Left ventricle myocardium superior (tissue), 1 donor: ENCODE results near the gene SARNP. TPM values are rescaled to one million over a fixed set of nuclear protein-coding genes. Genes with fewer than 3 reads are reported as not detected.
A peak's percentile ranks its signal among the peaks of the same experiment; 100 is the strongest.
"Not testable (repeated sequence)": the region's sequence is repeated elsewhere in the genome, so short reads cannot be mapped to it uniquely, and the experiment has no call there.

ENCODE experiments used
- ATAC-seq: fragments of 200-7000 bp; cut with Tn5 transposase; one replicate; pipeline ENCODE4 v1.9.1; 2020; ENCODE audit warnings: mild to moderate bottlenecking, moderate library complexity
- DNase-seq: peaks from one replicate; pipeline ENCODE4 v3.0.0-alpha.2; 2020
- intact Hi-C: fragments of 100-400 bp; cut with micrococcal nuclease; formaldehyde crosslinking; loops from one replicate; pipeline ENCODE4 v1.11.0; 2022
- total RNA-seq: library from RNA; stranded (reverse); fragmentation: NEBNext Ultra II Directional; extraction: Animal tissue kit (Norgen Biotek cat#: 25700); gene quantifications from one replicate; pipeline ENCODE4 v1.2.1, GENCODE V29; 2021
- donor health status: DM: no; HTN: yes; CAD: no; lungs with severe emphysema.

The SARNP gene
- total RNA-seq, 1 donor from 2014 or later: 51.6 TPM

GRCh38 chr12:55814257-55814656, 3.3 kb downstream of the SARNP start:
- DNase-seq (no peak), ATAC-seq (no peak)
- intact Hi-C loops: no loop called here

- no peak for ATAC-seq
- no peak for DNase-seq
- intact Hi-C loops: no loop called here
These were observed 5.4 kb downstream of the SARNP start for GRCh38 chr12:55812088-55812487.

GRCh38 chr12:55809274-55809673, 8.2 kb downstream of the SARNP start:
- no peak for ATAC-seq
- intact Hi-C loops: no loop called here
- DNase-seq: no peak

GRCh38 chr12:55806982-55807381, 10.5 kb downstream of the SARNP start:
- intact Hi-C loops: no loop called here
- ATAC-seq: no peak
- DNase-seq: no peak

GRCh38 chr12:55797550-55797949, 20.0 kb downstream of the SARNP start:
- no peak for ATAC-seq
- intact Hi-C loops: no loop called here
- DNase-seq: no peak

GRCh38 chr12:55797068-55797467, 20.5 kb downstream of the SARNP start:
- intact Hi-C loops: no loop called here
- no peak for DNase-seq
- peak; percentile 39 for ATAC-seq

- DNase-seq (no peak), ATAC-seq (no peak)
- intact Hi-C loops: no loop called here
These were observed 21.6 kb downstream of the SARNP start for GRCh38 chr12:55795950-55796349.

GRCh38 chr12:55789893-55790292, 27.6 kb downstream of the SARNP start:
- DNase-seq (no peak), ATAC-seq (no peak)
- intact Hi-C loops: no loop called here

GRCh38 chr12:55789171-55789570, 28.4 kb downstream of the SARNP start:
- no peak for ATAC-seq
- DNase-seq: no peak
- intact Hi-C loops: no loop called here

- intact Hi-C loops: no loop called here
- DNase-seq (no peak), ATAC-seq (no peak)
These were observed 29.0 kb downstream of the SARNP start for GRCh38 chr12:55788546-55788945.

GRCh38 chr12:55780685-55781084, 36.8 kb downstream of the SARNP start:
- intact Hi-C loops: no loop called here
- ATAC-seq: no peak
- no peak for DNase-seq

- intact Hi-C loops: no loop called here
- no peak for DNase-seq
- ATAC-seq: no peak
These were observed 39.7 kb downstream of the SARNP start for GRCh38 chr12:55777856-55778255.

- intact Hi-C loops: no loop called here
- DNase-seq (no peak), ATAC-seq (no peak)
These were observed 45.8 kb downstream of the SARNP start for GRCh38 chr12:55771736-55772135.

- ATAC-seq (no peak), DNase-seq (no peak)
- intact Hi-C loops: no loop called here
These were observed 50.4 kb downstream of the SARNP start for GRCh38 chr12:55767156-55767555.

- ATAC-seq: no peak
- DNase-seq: no peak
- intact Hi-C loops: no loop called here
These were observed 51.7 kb downstream of the SARNP start for GRCh38 chr12:55765736-55766290.

GRCh38 chr12:55762646-55763045, 54.9 kb downstream of the SARNP start:
- ATAC-seq: no peak

GRCh38 chr12:55760663-55761062, 56.9 kb downstream of the SARNP start:
- intact Hi-C loops: no loop called here
- DNase-seq: no peak
- ATAC-seq: no peak

More at GRCh38 chr12:55762646-55763045, 54.9 kb downstream of the SARNP start:
- intact Hi-C loops: no loop called here
- DNase-seq: no peak

GRCh38 chr12:55758575-55758974, 58.9 kb downstream of the SARNP start:
- intact Hi-C loops: not testable (repeated sequence)

GRCh38 chr12:55757701-55758100, 59.8 kb downstream of the SARNP start:
- intact Hi-C loops: no loop called here
- DNase-seq (no peak), ATAC-seq (no peak)

More at GRCh38 chr12:55758575-55758974, 58.9 kb downstream of the SARNP start:
- ATAC-seq, DNase-seq: not testable (repeated sequence)

- intact Hi-C loops: no loop called here
- ATAC-seq (no peak), DNase-seq (no peak)
These were observed 62.3 kb downstream of the SARNP start for GRCh38 chr12:55755246-55755645.

GRCh38 chr12:55748230-55748993, 69.1 kb downstream of the SARNP start:
- intact Hi-C loops: no loop called here
- no peak for DNase-seq
- ATAC-seq: no peak
